SU-DHL-6 (cell line): ENCODE results near the gene POU2F3.

Experiments used
- CTCF ChIP-seq: fragments of 200-600 bp; sonication (generic); IDR thresholded peaks from one replicate; pipeline ENCODE4 v1.5.1; 2017; ENCODE audit warnings: antibody characterized with exemption, mild to moderate bottlenecking, low read length, moderate library complexity; ENCODE audit not compliant: insufficient read depth, poor library complexity, severe bottlenecking
- EZH2phosphoT487 ChIP-seq: fragments of 200-600 bp; sonication (generic), shearing (Covaris generic); conservative IDR thresholded peaks from 2 replicates; pipeline ENCODE4 v1.6.1; 2018; ENCODE audit warnings: mild to moderate bottlenecking, antibody characterized with exemption, low read length, moderate library complexity, mixed read lengths

GRCh38 chr11:120233207-120233803 is 6.6 kb upstream of the POU2F3 start:
- TF ChIP-seq CTCF (no peak), EZH2phosphoT487 (no peak)
